Kidney tubule cell (primary cell): ENCODE data around the gene PICK1.
A peak's percentile ranks its signal among the peaks of the same experiment; 100 is the strongest.

Experiments used
- DNase-seq: peaks from one replicate; pipeline ENCODE4 v3.0.0-alpha.2; 2018; ENCODE audit warnings: low spot score

The PICK1 gene

DNA sequence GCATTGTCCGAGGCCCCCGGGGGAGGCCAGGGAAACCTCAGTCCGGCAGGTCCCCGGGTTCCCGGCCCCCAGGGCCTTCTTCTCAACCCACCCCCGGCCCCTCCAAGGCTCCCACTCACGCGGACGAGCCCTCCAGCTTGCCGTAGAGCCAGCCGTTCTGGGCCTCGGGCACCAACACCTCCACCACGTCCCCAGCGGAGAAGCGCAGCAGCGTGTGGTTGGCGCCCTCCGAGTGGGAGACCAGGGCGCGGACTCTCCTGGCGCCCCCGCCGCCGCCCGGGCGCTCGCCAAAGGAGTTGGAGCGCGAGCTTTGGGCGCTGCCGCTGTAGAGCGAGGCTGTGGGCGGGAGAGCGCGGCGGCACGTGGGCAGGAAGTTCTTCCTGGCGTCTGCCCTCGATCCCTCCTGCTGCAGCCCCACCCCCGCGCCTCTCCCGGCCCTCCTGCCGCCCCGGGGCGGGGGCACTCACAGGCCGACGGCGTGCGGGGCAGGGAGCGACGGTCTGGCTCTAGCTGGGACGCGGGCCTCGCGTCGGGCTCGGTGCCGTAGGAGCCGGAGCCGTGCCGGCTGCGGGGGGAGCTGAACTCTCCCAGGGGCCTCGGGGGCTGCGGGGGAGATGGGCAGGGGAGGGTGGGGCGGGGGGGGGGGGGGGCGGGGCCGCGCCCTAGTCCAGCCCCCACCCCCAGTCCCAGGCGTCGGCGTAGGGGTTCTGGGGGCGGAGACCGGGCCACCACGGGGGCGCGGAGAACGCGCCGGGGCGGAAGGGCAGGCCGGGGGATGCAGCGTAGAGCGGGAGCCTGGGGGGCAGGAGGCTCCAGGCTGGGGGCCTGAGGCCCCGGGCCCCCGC, 31.6 kb downstream of the PICK1 start:
- no peak for DNase-seq

DNA sequence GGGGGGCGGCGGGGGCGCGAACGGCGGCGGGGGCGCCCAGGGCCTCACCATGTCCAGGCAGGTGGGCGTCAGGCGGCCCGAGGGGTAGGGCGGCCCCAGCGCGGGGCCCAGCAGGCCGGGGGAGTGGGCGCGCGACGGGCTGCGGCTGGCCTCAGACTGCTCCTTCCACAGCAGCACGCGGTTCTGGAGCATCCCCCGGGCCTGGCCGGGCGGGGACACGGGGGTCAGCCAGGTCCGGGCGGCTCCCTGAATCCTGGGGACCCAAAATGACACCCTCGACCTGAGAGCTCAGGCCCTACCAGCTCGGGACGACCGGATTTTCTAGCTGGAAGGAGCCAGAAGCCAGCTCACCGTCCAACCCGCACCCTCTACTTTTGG, 32.3 kb downstream of the PICK1 start:
- no peak for DNase-seq

DNA sequence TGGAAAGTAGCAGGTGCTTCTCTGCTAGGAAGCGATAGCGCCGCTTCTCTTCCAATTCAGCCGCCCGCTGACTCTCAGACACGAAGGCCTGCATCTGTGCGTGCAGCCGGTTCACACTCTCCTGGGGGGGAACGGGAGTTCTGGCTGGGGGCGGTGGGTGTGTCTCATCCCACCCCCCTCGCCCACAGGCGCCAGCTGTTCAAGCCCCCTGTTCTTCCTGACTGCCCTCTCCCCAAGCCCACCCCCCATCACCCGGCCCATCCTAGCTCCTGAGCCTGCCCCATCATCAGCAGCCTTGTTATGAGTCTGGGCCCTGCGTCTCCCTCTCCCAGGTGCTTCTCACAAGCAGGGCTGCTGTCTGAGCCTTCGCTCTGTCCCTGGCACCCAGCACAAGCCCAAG, 39.9 kb downstream of the PICK1 start:
- DNase-seq: no peak

DNA sequence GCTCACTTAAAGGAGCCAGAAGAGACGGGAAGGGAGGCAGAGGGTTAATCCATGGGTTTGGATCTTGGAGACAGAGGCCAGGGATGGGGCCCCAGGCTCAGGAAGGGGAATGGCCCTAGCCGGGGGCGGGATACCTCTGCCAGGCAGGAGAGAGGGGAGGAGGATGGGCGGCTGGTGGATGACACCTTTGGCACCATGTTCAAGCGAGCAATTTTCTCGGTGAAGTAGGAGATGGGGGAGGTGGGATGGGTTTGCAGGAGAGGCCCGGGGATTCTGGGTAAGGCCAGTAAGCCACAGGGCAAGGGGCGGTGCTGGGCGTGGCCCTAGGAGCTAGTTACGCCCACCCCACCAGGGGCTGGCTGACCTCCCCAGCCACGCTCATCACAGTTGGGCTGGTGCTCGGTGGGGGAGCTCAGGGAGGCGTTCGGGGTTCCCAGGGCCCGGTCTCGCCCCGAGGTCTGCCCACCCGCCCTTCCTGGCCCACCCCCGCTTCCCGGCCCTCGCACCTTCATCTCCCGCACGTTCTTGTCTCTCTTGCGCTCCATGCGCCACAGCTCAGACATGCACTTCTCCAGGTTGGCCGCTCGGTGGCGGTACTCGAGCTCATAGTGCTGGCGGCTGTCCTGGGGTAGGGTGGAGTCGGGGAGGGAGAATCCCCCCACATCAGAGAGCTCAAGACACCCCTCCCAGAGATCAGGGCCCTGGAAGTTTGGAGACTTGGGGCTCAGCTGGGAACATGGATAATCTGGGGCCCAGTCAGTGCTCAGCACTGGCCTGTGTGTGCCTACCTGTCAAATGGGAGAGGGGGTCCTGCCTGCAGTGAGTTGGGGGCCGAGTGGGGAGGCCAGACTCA, 40.6 kb downstream of the PICK1 start:
- no peak for DNase-seq

DNA sequence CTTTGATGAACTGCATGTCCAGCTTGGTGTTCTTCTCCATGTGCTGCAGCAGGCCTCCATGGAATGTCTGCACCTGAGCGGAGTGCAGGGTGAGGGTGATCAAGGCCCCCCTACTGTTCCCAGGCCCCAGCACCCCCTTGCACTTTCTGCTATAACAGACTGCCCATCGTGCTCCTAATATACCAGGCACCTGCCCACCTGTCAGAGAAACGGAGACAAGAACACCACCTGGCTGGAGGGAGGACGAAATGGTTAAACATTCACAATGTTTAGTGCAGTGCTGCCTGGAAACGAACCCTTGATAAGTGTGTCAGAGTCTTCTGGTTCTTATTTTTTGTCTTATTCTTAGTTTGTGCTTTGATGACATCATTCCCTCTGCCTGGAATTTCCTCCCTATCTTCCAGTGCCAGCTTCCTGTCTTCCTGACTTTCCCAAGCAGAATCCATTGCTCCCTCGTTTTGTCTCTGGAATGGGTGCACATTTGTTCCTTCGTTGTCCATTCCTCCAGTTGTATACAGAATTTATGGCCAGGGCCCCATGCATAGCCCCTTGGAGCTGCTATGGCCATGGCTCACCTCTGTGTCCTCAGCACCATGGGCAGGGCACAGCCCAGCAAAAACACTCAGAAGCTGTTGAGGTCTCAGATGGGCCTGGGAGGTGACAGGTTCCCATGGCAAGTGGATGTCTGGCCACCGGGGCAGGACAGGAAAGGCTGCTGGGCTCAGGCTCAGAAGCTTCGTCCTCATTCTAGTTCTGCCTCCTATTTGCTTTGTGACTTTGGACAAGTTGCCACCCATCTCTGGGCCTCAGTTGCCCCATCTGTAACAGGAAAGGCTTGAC, 41.4 kb downstream of the PICK1 start:
- DNase-seq: peak; percentile 78

DNA sequence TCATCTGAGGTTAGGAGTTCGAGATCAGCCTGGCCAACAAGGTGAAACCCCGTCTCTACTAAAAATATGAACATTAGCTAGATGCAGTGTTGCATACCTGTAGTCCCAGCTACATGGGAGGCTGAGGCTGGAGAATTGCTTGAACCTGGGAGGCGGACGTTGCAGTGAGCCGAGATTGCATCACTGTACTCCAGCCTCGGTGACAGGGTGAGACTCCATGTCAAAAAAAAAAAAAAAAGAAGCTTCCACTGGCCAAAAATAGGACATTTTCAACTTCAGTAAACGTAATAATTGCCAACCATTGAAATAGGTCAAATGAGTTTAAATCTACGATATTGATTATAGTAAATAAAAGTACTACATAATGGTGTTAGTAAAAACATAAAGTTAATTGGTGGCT, 46.4 kb downstream of the PICK1 start:
- no peak for DNase-seq

DNA sequence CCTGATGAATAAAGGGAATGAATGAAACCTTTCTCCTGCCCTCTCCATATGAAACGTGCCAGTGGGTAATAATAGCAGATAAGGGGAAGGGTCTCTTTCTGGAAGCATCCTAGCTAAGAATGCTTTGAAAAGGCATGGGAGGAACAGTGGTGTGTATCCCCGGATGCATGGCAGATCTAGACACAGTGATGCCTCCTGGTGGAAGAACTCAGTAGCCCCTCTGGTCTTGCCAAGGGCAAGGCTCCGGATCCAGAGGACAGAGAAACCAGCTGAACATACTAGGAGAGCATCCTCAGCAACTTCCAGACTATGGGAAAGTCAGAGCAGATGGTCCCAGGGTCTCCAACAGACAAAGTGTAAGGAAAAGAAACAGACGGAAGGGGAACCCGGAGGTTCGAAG, 46.9 kb downstream of the PICK1 start:
- no peak for DNase-seq

DNA sequence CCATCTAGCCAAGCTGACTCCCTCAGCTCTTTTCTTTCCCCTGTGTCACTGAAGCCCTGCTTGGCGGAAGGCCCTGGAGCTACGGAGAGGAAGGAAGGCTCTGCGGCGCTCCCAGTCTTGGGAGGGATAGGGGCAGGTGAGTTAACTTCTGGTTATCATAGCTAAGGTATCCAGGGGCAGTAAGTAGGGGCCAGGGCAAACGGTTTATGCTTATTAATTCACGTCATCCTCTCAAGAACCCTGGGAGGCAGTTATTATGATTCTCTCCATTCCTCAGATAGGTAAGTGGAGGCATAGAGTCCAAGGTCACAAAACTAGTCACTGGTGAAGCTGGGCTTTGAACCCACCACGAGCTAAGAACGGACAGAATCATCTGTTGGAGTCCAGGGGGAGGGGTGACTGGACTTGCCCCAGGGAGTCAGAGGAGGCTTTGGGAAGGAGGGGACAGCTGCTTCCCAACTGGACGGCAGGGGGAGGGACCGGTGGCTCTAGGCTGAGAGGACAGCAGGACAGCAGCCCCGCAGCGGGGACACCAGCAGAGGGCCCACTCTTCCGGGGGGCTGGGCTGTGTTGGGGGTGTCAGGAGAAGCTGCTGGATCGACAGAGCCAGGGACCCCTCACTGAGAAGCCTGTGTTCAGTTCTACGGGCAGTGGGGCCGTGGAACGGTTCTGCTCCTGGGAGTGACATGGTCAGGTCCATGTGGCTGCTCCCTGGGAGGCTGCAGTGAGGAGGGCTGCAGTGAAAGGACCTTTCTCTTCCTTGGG, 49.8 kb downstream of the PICK1 start:
- DNase-seq: no peak

DNA sequence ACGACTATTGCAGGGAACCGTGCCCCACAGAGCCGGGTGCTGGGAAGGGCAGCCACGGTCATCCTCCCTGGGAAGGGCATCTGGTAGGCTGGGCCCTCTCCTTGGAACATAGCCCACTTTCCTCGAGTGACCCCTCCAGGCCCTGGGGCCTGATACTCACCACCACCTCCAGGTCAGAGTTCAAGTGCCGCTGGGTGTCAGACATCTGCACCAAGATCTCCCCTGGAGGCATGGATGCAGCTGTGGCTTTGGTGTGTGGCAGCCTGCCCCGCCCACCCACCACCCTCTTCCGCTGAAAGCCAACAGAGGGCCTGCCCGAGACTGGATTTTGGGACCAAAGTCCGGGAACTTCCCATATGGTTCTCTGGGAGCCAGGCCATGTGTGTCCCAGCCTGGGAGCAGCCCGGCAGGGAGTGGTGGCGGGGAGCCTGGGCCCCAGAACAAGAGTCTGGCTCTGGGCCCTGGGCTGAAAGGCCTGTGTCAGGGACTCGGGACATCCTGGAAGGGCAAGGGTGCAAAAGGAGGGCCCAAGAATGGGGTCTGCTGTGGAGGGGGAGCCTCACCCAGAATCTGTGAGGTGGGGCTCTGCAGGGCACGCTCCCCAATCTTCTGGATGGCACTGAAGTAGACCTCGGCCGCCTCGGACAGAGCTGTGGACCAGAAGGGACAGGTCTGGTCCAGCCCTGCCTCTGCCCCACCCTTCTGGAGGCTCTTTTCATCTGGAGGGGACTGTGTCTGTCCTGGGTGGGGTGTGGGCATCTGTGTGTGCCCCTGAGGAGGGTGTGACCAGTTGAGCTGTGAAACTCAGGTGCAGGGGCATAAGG, 50.7 kb downstream of the PICK1 start:
- DNase-seq: no peak

DNA sequence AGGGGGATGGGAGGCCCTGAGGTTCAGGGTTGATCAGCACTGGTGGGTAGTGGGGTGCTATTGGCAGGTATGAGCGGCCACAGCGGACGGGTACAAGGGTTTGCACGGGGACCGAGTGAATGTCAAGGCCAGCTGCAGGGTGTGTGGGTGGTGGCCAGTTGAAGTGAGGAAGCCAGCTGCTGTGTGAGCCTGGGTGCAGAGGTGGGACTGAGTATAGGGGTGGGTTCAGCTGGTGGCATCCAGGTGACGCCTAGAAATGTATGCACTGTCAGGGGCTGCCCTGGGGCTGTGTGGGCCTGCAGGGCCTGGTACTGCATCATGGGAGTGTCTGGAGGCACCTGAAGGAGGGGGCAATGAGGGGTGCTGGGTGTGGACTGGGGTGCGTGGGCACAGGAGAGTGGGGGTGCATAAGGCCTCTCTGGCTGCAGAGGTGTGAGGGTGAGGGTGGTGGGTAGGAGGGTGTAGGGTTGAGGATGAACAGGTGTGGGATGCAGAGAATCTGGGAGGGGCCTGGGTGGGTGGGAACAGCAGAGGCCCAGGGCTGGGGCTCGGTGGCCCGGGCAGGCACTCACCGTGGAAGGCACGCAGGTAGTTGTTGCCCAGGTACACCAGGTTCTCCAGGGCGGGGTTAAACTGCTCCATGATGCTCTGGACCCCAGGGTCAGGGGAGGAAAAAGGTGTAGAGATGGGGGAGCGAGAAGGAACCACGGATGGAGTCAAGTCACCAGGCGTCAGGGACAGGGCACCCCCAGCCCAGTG, 51.5 kb downstream of the PICK1 start:
- no peak for DNase-seq

DNA sequence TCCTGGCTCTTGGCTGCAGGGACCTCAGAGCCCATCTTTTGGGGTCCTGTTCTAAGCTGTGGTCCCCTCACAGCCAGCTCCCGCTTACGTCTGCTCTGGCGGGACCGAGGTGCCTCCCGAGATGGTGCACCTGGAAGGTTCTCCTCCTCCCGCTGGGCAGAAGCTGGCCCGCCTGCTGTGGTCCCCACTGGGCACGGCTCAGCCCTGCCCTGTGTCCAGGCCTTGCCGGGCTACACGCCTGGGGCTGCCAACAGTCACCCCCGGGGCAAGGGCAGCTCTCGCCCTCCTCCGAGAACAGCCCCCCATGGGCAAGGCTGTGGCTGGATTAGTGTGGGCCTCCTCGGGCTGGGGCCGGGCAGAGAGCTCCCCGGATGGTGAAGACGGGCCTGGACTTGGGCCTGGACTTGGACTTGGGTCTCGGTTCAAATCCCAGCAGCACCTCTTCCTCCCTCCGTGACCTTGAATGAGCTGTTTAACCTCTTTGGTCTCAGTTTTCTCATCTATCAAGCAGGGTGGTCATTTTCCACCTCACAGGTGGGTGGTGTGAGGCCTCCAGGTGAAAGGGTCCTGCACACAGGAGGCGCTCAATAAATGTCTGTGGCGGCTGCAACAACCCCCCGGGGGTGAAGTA, 52.3 kb downstream of the PICK1 start:
- DNase-seq: no peak

DNA sequence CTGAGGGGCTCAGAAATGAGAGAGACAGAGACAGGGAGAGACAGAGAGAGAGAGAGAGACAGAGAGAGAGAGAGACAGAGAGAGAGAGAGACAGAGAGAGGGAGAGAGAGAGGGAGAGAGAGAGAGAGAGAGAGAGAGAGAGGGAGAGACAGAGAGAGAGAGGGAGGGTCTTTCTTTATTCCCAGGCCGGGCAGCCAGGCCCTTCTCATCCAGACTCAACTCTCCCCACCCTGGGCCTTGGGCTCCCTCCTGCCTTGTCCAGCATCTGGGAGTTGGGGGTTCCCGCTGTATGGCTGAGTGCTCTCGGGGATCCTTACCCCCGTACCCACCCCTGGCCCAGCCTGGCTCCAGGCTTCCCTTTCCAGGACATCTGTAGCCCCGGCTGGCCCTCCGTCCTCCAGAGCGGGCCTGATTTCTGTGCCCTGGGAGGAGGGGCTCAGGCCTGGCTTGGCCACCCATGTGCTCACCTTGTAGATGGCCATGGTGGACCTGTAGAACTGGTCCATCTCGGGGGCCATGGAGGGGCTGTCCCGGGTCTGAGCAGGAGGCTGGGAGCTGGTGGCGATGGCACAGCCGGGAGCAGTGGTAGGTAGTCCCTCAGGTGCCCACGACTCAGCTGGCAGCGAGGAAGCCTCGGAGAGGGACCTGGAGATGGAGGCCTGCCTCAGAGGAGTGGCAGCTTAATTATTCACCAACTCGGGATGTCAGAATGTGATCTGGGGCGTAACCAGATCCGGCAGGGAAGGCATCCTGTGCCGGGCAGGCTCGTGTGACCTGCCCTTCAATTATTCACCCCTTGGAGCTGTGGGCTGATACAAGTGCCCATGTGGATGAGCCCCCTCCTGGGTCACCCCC, 53.0 kb downstream of the PICK1 start, which contains the start of gene BAIAP2L2:
Gene BAIAP2L2 (minus strand): TSS at position 677 of the 855 bp plus-strand sequence. CDS start 159 bp downstream, at position 518.
- peak; percentile 91 for DNase-seq

DNA sequence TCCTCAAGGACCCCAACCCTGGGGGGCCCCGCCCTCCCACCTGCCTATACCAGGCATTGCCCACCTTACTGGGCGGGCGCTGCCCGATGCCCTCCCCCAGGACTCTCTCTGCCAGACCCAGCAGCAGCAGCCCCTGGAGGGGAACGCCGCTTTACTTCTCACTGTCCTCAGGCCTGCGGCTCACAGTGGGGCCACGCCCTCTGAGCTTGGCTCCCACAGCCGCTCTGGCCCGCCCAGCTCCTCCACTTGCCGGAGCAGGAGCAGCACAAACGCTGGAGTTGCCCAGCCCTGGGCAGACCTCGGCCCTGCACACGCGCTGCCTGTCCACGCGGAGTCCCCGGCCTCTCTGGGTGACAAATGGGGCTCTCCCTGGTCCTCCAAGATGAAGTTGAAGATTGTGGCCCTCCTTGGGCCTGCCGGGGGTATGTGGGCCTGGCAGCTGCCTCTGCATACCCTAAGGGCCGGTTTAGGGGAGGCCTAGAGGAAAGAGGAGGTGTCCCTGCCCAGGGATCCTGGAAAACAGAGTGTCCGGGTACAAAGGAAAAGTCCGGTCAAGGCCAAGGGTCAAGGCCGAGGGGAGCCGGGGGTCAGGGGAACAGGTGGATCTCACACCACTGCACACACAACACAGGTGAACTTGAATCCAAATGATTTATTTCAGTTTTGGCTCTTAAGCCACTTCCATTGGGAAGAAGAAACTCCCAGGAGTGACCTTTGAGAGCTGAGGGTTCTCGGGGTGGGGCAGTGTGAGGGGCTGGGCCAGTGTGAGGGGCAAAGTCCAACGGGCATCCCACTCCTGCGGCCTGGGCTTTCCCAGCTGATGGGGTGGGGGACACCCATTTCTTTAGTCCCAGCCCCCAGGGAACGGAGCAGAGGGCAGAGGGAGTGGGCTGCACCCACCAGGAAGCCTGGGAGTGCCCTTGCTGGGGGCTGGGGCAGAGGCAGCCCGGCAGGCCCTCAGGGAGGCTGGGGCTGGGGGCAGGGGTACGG, 54.0 kb downstream of the PICK1 start:
- peak; percentile 83 for DNase-seq

DNA sequence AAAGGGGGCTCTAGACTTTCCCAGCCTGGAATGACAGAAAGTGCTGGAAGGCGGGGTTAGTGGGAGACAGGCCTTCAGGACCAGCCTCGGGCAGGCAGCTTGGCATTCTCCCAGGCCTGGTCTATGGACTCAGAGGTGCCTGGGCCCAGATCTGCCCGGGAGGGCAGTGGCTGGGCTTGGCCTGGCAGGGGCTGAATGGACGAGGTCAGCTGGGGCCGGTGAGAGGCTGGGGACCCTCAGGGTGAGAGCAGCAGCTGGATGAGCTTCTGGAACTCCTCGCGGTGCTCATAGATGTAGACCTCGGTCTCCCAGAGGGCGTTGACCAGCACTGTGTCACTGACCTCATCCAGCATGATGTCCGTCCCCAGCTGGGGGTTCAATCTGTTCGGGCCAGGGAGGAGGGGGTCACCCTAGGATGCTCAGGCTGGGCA, 54.7 kb downstream of the PICK1 start:
- DNase-seq: no peak

DNA sequence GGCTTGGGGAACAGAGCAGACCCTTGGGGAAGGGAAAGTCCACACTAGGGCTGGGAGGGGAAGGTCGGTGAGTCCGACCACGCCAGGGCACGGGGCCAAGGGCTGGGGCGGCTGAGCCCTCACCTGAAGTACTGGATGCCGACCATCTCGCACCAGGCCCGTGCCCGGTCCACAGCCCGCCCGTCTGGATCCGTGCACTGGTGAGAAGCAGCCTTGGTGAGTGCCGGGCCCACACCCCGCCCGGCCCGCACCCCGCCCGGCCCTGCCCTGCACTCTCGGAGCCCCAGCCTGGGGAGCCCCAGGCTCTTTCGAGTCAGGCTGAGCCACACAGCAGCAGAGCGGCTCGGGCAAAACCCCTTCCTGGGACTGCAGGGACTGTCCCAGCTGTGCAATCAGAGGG, 55.2 kb downstream of the PICK1 start:
- DNase-seq: no peak

DNA sequence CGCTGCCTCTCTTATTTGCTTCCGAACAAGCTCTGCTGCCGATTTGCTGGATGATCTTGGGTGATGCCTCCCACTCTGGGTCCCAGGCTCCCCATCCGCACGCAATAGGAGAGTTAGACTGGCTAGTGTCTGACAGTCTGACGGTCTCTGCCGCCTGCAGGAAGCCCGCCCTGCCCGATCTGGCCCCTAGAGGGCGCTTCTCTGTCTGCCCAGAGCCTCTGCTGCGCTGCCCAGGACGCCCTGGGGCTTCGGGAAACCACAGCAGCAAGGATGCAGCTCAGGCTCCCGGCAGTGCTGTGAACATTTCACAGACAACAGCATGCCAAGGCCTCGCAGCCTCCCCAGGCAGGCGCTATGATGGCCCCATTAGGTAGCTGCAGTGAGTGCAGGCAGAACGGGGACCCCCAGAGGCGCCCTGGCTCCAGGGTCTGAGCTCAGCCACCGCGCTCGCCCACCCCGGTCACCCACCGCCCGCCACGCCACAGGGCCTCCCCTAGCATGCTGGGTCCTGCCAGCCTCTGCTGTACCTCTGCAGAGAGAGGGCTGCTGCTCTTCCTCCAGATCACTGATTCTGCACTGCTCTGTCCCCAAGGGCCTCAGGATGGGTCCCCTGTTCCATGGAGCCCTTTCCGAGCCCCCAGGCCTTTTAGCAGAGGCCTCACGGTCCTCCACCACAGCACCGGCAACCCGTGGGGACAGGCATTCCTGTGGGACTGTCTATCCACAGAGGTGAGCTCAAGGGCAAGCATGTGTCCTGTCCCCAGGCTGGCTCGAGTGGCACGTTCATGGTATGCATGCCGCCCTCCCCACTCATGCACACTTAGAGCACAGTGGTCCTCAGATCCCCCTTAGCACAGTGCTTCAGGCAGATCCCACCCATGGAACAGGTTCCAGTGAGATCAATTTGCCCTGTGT, 57.5 kb downstream of the PICK1 start:
- peak; percentile 78 for DNase-seq
